SK-N-SH (cell line): Measurements from ENCODE around the gene CSNK1D. TPM values are rescaled to one million over a fixed set of nuclear protein-coding genes. Genes with fewer than 3 reads are reported as not detected.

Source experiments
- CTCF ChIA-PET: fragments of 300-600, 350-600 bp; formaldehyde crosslinking; extraction: SDS; loops from one replicate; lab custom pipeline; 2021; lab: Yijun Ruan, JAX
- POLR2A ChIA-PET: fragments of 350-600 bp; sonication (Branson Sonifier 250); formaldehyde crosslinking; extraction: SDS; loops from one replicate; lab custom pipeline; 2020; ENCODE audit warnings: antibody characterized with exemption, inconsistent platforms; lab: Yijun Ruan, JAX
- DNase-seq: peaks from one replicate; pipeline ENCODE4 v3.0.0; 2012
- H2AFZ ChIP-seq: fragments of 200-600 bp; sonication (generic); 2 replicates; pipeline ENCODE4 v1.8.1; 2016; ENCODE audit warnings: antibody characterized with exemption, mild to moderate bottlenecking, low read depth
- H3F3A ChIP-seq: fragments of 200-600 bp; sonication (generic); replicated peaks from 2 replicates; pipeline ENCODE3; 2016; ENCODE audit warnings: antibody characterized with exemption, mild to moderate bottlenecking; ENCODE audit not compliant: insufficient read depth
- H3K27ac ChIP-seq, 2 experiments: fragments of 200-500 bp in 1 of 2; fragments of 200-600 bp in 1 of 2; sonication (Bioruptor generic) in 1 of 2; sonication (generic), shearing (Covaris generic) in 1 of 2; 2 replicates each; pipeline versions ENCODE4 v1.5.1 to v1.6.1; 2014 to 2016; ENCODE audit warnings: low read depth in 2 of 2, inconsistent platforms in 1 of 2, low read length in 1 of 2, mild to moderate bottlenecking in 1 of 2, mixed read lengths in 1 of 2
- H3K27me3 ChIP-seq: fragments of 200-600 bp; sonication (generic), shearing (Covaris generic); 2 replicates; pipeline ENCODE4 v1.6.1; 2016; ENCODE audit warnings: mixed run types; ENCODE audit not compliant: insufficient read depth
- H3K36me3 ChIP-seq, 2 experiments: fragments of 200-500 bp in 1 of 2; fragments of 200-600 bp in 1 of 2; sonication (Bioruptor generic) in 1 of 2; sonication (generic) in 1 of 2; replicated peaks in 1 of 2; 2 replicates each; pipeline versions ENCODE3 to v1.5.1; 2014 to 2016; ENCODE audit warnings: low read length in 1 of 2, mild to moderate bottlenecking in 1 of 2; ENCODE audit not compliant: insufficient read depth in 2 of 2, control insufficient read depth in 1 of 2
- H3K4me1 ChIP-seq, 2 experiments: fragments of 200-500 bp in 1 of 2; fragments of 200-600 bp in 1 of 2; sonication (Bioruptor generic) in 1 of 2; sonication (generic), shearing (Covaris generic) in 1 of 2; 2 replicates each; pipeline versions ENCODE4 v1.5.1 to v1.6.1; 2014 to 2016; ENCODE audit warnings: low read depth in 1 of 2, low read length in 1 of 2, mixed run types in 1 of 2; ENCODE audit not compliant: insufficient read depth in 2 of 2, control insufficient read depth in 1 of 2
- H3K4me2 ChIP-seq: fragments of 200-600 bp; sonication (generic), shearing (Covaris generic); 2 replicates; pipeline ENCODE4 v1.6.1; 2017; ENCODE audit warnings: mixed run types
- H3K4me3 ChIP-seq, 2 experiments: fragments of 200-500 bp in 1 of 2; fragments of 200-600 bp in 1 of 2; sonication (Bioruptor generic) in 1 of 2; sonication (generic), shearing (Covaris generic) in 1 of 2; 2 replicates each; pipeline versions ENCODE4 v1.5.1 to v1.8.1; 2014 to 2016; ENCODE audit warnings: low read depth in 2 of 2, inconsistent platforms in 1 of 2, low read length in 1 of 2, mild to moderate bottlenecking in 1 of 2, mixed read lengths in 1 of 2, moderate library complexity in 1 of 2
- H3K79me2 ChIP-seq: fragments of 200-600 bp; sonication (generic); 2 replicates; pipeline ENCODE4 v1.8.1; 2017; ENCODE audit warnings: mild to moderate bottlenecking; ENCODE audit not compliant: insufficient read depth
- H3K9ac ChIP-seq: fragments of 200-600 bp; sonication (generic); 2 replicates; pipeline ENCODE4 v1.6.1; 2017; ENCODE audit warnings: mixed run types
- H3K9me2 ChIP-seq: fragments of 200-600 bp; sonication (generic); 2 replicates; pipeline ENCODE4 v1.6.1; 2017; ENCODE audit warnings: mixed run types
- H3K9me3 ChIP-seq: fragments of 200-600 bp; sonication (generic); 2 replicates; pipeline ENCODE4 v1.6.1; 2017; ENCODE audit warnings: mixed run types, mild to moderate bottlenecking, moderate library complexity
- H4K20me1 ChIP-seq: fragments of 200-600 bp; sonication (generic); 2 replicates; pipeline ENCODE4 v1.6.1; 2017; ENCODE audit warnings: mild to moderate bottlenecking, mixed run types; ENCODE audit not compliant: insufficient read depth
- CHD2 ChIP-seq: fragments of 150-350 bp; IDR thresholded peaks from 2 replicates; pipeline ENCODE4 v1.6.1; 2018; ENCODE audit warnings: low read length; ENCODE audit not compliant: partially characterized antibody
- CTCF ChIP-seq: fragments of 200-600 bp; sonication (generic); IDR thresholded peaks from 2 replicates; pipeline ENCODE4 v1.6.1; 2017; ENCODE audit warnings: antibody characterized with exemption, mild to moderate bottlenecking, moderate library complexity
- EZH2phosphoT487 ChIP-seq: fragments of 200-600 bp; sonication (generic); IDR thresholded peaks from 2 replicates; pipeline ENCODE4 v1.6.1; 2017; ENCODE audit warnings: low read depth, mixed run types, mild to moderate bottlenecking, antibody characterized with exemption, moderate library complexity, borderline replicate concordance
- FOSL2 ChIP-seq: IDR thresholded peaks from 2 replicates; pipeline ENCODE4 v1.4.0; 2012; ENCODE audit warnings: low read depth, mild to moderate bottlenecking, moderate library complexity, borderline replicate concordance
- FOXM1 ChIP-seq: IDR thresholded peaks from 2 replicates; pipeline ENCODE4 v1.4.0; 2012; ENCODE audit warnings: low read depth, mild to moderate bottlenecking
- GABPA ChIP-seq: IDR thresholded peaks from 2 replicates; pipeline ENCODE4 v1.4.0; 2012; ENCODE audit warnings: low read depth, mild to moderate bottlenecking
- GATA2 ChIP-seq: sonication (generic); formaldehyde crosslinking; IDR thresholded peaks from 2 replicates; pipeline ENCODE4 v1.5.0; 2020; ENCODE audit warnings: mild to moderate bottlenecking, missing genetic modification reagents
- JUND ChIP-seq: IDR thresholded peaks from 2 replicates; pipeline ENCODE4 v1.4.0; 2012
- NFIC ChIP-seq: IDR thresholded peaks from 2 replicates; pipeline ENCODE4 v1.4.0; 2012; ENCODE audit warnings: borderline replicate concordance
- PBX3 ChIP-seq: IDR thresholded peaks from 2 replicates; pipeline ENCODE4; 2012
- POLR2AphosphoS5 ChIP-seq: IDR thresholded peaks from 2 replicates; pipeline ENCODE4 v1.6.1; 2012; ENCODE audit warnings: low read depth, low read length
- RAD21 ChIP-seq: IDR thresholded peaks from 2 replicates; pipeline ENCODE4 v1.6.1; 2012; ENCODE audit warnings: mild to moderate bottlenecking, low read length
- RCOR1 ChIP-seq: fragments of 150-350 bp; IDR thresholded peaks from 2 replicates; pipeline ENCODE4 v1.6.1; 2017; ENCODE audit warnings: antibody characterized with exemption, low read length
- RFX5 ChIP-seq: IDR thresholded peaks from 2 replicates; pipeline ENCODE4 v1.6.1; 2012; ENCODE audit warnings: mild to moderate bottlenecking, improper control_type of control experiment, low read length
- RXRA ChIP-seq: IDR thresholded peaks from 2 replicates; pipeline ENCODE4 v1.4.0; 2012; ENCODE audit warnings: low read depth, mild to moderate bottlenecking, borderline replicate concordance
- SIN3A ChIP-seq: IDR thresholded peaks from 2 replicates; pipeline ENCODE4 v1.6.1; 2012; ENCODE audit warnings: low read depth, mild to moderate bottlenecking, low read length, moderate library complexity, borderline replicate concordance
- SMC3 ChIP-seq: IDR thresholded peaks from 2 replicates; pipeline ENCODE4 v1.6.1; 2012; ENCODE audit warnings: low read depth, low read length, improper control_type of control experiment
- TEAD4 ChIP-seq: IDR thresholded peaks from 2 replicates; pipeline ENCODE4 v1.4.0; 2012; ENCODE audit warnings: mild to moderate bottlenecking, borderline replicate concordance; ENCODE audit not compliant: insufficient read depth
- USF2 ChIP-seq: fragments of 150-350 bp; IDR thresholded peaks from 2 replicates; pipeline ENCODE4 v1.6.1; 2017; ENCODE audit warnings: antibody characterized with exemption, low read length, low read depth, borderline replicate concordance
- WGBS: methylation state at CpG from one replicate; pipeline ENCODE4 v1.1.6; 2017; ENCODE audit warnings: low lambda C conversion rate; 5-methylcytosine and 5-hydroxymethylcytosine counted together
- polyA plus RNA-seq, 3 experiments: library from polyadenylated mRNA; depleted of rRNA; stranded (reverse); fragments of >200 nt; gene quantifications; 2 replicates each; pipeline ENCODE4 v1.2.3, GENCODE V29; 2012
- TF ChIP-seq, protein P1 (sequence below): IDR thresholded peaks from 2 replicates; pipeline ENCODE4 v1.4.0; 2012; ENCODE audit warnings: low read depth

Gene CSNK1D
- polyA plus RNA-seq, 1 of the 3 experiments (the other 2 are of a cell fraction): 216 TPM

- TF ChIP-seq JUND (no peak), FOSL2 (no peak), RCOR1 (no peak), RAD21 (no peak), GATA2 (CRISPR knock-in tag) (no peak), FOXM1 (no peak), CHD2 (no peak), SIN3A (no peak), TEAD4 (no peak), PBX3 (no peak), SMC3 (no peak), EZH2phosphoT487 (no peak), RXRA (no peak)
- TF ChIP-seq, all 33 proteins: peak for 0
- no peak for DNase-seq
- Histone ChIP-seq H4K20me1 (peaks cover 58% of the 10 kb centered on the region), H3K79me2 (peaks cover 80% of the 10 kb centered on the region), H3K9me3 (no peaks in the 10 kb centered on the region), H3K27me3 (no peaks in the 10 kb centered on the region), H3K36me3 (peaks cover 14 to 41% of the 10 kb centered on the region in 2 experiments), H3F3A (peaks cover 16% of the 10 kb centered on the region), H3K27ac (no peak overlapping the region), H2AFZ (no peak overlapping the region), H3K4me1 (peaks cover 10 to 22% of the 10 kb centered on the region in 2 experiments; a peak in 2 of 4 replicates), H3K4me3 (no peak overlapping the region), H3K9ac (no peak overlapping the region), H3K4me2 (no peak overlapping the region), H3K9me2 (no peaks in the 10 kb centered on the region)
- ChIA-PET POLR2A (interaction anchor here (0.7 to 1.9 kb wide), 4 partner anchors 19 to 206 kb away, joined by 3 to 5 read pairs (median 3); no protein-coding TSS in a partner anchor), CTCF (interaction anchor here (0.6 to 10.9 kb wide), 28 partner anchors 8 to 521 kb away, joined by 3 to 153 read pairs (median 8); partner anchors contain the start of genes CD7, HEXD and OGFOD3)
- WGBS: 86% methylated on average over 19 of the region's 19 CpGs
Measured at GRCh38 chr17:82235056-82235774, 38.3 kb downstream of the CSNK1D start.

DNA sequence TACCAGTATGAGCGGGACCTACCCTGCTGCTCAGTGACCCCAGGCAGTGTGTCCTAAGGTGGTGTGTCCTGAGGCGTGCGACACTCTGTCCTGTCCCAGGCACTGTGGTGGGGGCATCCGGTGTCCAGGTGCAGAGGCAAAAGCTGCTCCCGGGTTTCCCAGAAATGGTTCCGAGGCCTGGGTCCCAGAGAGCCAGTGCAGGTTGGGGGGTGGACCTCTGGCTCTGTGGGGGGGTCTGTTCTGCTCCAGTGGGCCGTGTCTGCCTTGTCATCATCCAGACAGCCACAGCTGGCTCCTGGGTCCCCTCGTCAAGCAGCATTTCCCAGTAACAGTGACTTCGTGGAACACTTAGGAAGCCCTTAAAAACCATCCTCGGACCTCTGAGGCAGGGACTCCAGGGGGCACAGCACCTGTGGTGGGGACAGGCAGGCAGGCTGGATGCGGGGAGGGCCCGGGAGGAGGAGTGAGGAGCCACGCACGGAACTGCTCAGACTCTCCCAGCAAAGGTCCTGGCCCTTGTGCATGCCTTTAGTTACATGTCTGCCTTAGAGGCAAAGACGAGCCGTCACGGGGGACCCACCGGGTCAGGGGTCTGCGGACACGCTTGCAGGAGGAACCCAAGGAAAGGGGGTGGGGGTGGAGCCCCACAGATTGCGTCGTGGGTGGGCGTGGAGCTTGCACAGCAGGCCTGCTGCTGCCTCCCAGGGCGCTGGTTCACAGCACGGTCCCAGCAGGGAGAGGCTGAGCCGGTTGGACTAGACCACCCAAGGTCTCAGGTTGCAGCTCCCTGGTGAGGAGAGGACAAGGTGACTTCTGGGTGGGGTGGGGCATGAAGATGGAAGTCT is 39.1 kb downstream of the CSNK1D start:
- ChIA-PET POLR2A (interaction anchor here (0.7 to 1.1 kb wide), 3 partner anchors 19 to 205 kb away, joined by 3 read pairs; no protein-coding TSS in a partner anchor), CTCF (interaction anchor here (0.6 to 10.9 kb wide), 14 partner anchors 9 to 320 kb away, joined by 3 to 153 read pairs (median 16); partner anchors contain the start of genes HEXD and OGFOD3)
- Histone ChIP-seq H3K4me2 (no peak overlapping the region), H3K79me2 (peaks cover 82% of the 10 kb centered on the region), H3K9me2 (no peaks in the 10 kb centered on the region), H3F3A (peaks cover 16% of the 10 kb centered on the region), H3K27me3 (no peaks in the 10 kb centered on the region), H3K4me1 (peaks cover 10 to 19% of the 10 kb centered on the region in 2 experiments; a peak in 2 of 4 replicates), H3K27ac (no peak overlapping the region), H3K4me3 (no peak overlapping the region), H3K9me3 (no peaks in the 10 kb centered on the region), H3K9ac (no peak overlapping the region), H2AFZ (no peak overlapping the region), H3K36me3 (peaks cover 14 to 34% of the 10 kb centered on the region in 2 experiments), H4K20me1 (peaks cover 52% of the 10 kb centered on the region)
- TF ChIP-seq EZH2phosphoT487 (no peak), RXRA (no peak), NFIC (no peak), CTCF (no peak), SMC3 (no peak), JUND (no peak), USF2 (no peak), POLR2AphosphoS5 (no peak), FOXM1 (no peak), RFX5 (no peak), SIN3A (no peak), TEAD4 (no peak), RAD21 (no peak), GABPA (no peak)
- TF ChIP-seq, protein P1, sequence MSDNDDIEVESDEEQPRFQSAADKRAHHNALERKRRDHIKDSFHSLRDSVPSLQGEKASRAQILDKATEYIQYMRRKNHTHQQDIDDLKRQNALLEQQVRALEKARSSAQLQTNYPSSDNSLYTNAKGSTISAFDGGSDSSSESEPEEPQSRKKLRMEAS: no peak
- DNase-seq: no peak
- 92% methylated on average over 26 of the region's 26 CpGs for WGBS
